HG03025 (cell line): ENCODE results near the gene SLC27A4.

Experiments
- ATAC-seq: cut with Tn5 transposase; IDR thresholded peaks from one replicate; pipeline ENCODE4 v1.9.1; 2021; ENCODE audit warnings: mild to moderate bottlenecking, moderate library complexity; ENCODE audit not compliant: unreplicated experiment, low FRiP score

SLC27A4 gene

GRCh38 chr9:128390150-128390812, 50.0 kb downstream of the SLC27A4 start:
- ATAC-seq = no peak

GRCh38 chr9:128390813-128391711, 50.7 kb downstream of the SLC27A4 start:
- no peak for ATAC-seq

GRCh38 chr9:128391956-128392301, 51.6 kb downstream of the SLC27A4 start:
- ATAC-seq = no peak

- ATAC-seq = no peak
These were observed 52.2 kb downstream of the SLC27A4 start for GRCh38 chr9:128392302-128393144.

- no peak for ATAC-seq
These were observed 52.9 kb downstream of the SLC27A4 start for GRCh38 chr9:128393145-128393775.

GRCh38 chr9:128393970-128394369, 53.6 kb downstream of the SLC27A4 start:
- ATAC-seq = no peak

- no peak for ATAC-seq
These were observed 54.2 kb downstream of the SLC27A4 start for GRCh38 chr9:128394379-128395168.

- no peak for ATAC-seq
These were observed 56.8 kb downstream of the SLC27A4 start for GRCh38 chr9:128396970-128397613.

GRCh38 chr9:128397831-128398230, 57.5 kb downstream of the SLC27A4 start:
- ATAC-seq = no peak

- ATAC-seq = no peak
These were observed 59.5 kb downstream of the SLC27A4 start for GRCh38 chr9:128399861-128400260.

GRCh38 chr9:128404560-128404959, 64.2 kb downstream of the SLC27A4 start:
- no peak for ATAC-seq

- no peak for ATAC-seq
These were observed 64.9 kb downstream of the SLC27A4 start for GRCh38 chr9:128405077-128405779.

- ATAC-seq = no peak
These were observed 65.4 kb downstream of the SLC27A4 start for GRCh38 chr9:128405780-128406171.

- no peak for ATAC-seq
These were observed 66.6 kb downstream of the SLC27A4 start for GRCh38 chr9:128406848-128407391.

GRCh38 chr9:128408963-128409431, 68.7 kb downstream of the SLC27A4 start:
- no peak for ATAC-seq

- ATAC-seq = no peak
These were observed 69.1 kb downstream of the SLC27A4 start for GRCh38 chr9:128409450-128409849.

GRCh38 chr9:128409978-128410377, 69.7 kb downstream of the SLC27A4 start:
- ATAC-seq = no peak
